Prostate gland (tissue), 2 donors: ENCODE results near the gene KIR3DL1.

Experiments
- CTCF ChIP-seq, 4 experiments: fragments of 200-600 bp in 2 of 4; fragments of 450-650 bp in 2 of 4; sonication (generic) in 2 of 4; IDR thresholded peaks; 1 replicate in 3 of 4; 2 replicates in 1 of 4; pipeline ENCODE4 v1.5.1; 2016 to 2019; ENCODE audit warnings: antibody characterized with exemption in 4 of 4, mild to moderate bottlenecking in 2 of 4, moderate library complexity in 2 of 4
- POLR2A ChIP-seq: fragments of 450-650 bp; IDR thresholded peaks from one replicate; pipeline ENCODE4 v1.6.1; 2016; ENCODE audit warnings: antibody characterized with exemption, mild to moderate bottlenecking

GRCh38 chr19:54850930-54851329 is 34.7 kb downstream of the KIR3DL1 start:
- TF ChIP-seq CTCF (IDR thresholded peaks at IDR 0.05), result no peak
- TF ChIP-seq POLR2A, result no peak
